Natural killer cell (primary cell): ENCODE results near the gene NFKBIA. TPM values are rescaled to one million over a fixed set of nuclear protein-coding genes. Genes with fewer than 3 reads are reported as not detected.
"Not testable (repeated sequence)": the region's sequence is repeated elsewhere in the genome, so short reads cannot be mapped to it uniquely, and the experiment has no call there.

Experiments
- ATAC-seq, 3 donors: fragments of 150-1000 bp in 2 of 3; fragments of 200-7000 bp in 1 of 3; cut with Tn5 transposase; 1 replicate in 1 of 3; 2 replicates in 2 of 3; pipeline ENCODE4 v1.10.0; 2021; ENCODE audit warnings: mild to moderate bottlenecking in 2 of 3, moderate library complexity in 2 of 3
- DNase-seq, 2 donors: peaks; one replicate each; pipeline versions ENCODE4 v3.0.0 to v3.0.0-alpha.2; 2013 to 2021; ENCODE audit warnings: mixed read lengths in 1 of 2
- H3K27ac ChIP-seq: one replicate; pipeline ENCODE4 v1.5.1; 2013; ENCODE audit warnings: mild to moderate bottlenecking, low read length
- H3K27me3 ChIP-seq: one replicate; pipeline ENCODE4 v1.6.1; 2013; ENCODE audit warnings: low read length; ENCODE audit not compliant: control insufficient read depth, insufficient read depth
- H3K36me3 ChIP-seq: one replicate; pipeline ENCODE4 v1.6.1; 2013; ENCODE audit warnings: low read length; ENCODE audit not compliant: control insufficient read depth, insufficient read depth
- H3K4me1 ChIP-seq: one replicate; pipeline ENCODE4 v1.6.1; 2013; ENCODE audit warnings: low read length; ENCODE audit not compliant: control insufficient read depth, insufficient read depth
- H3K4me3 ChIP-seq: one replicate; pipeline ENCODE4 v1.5.1; 2013; ENCODE audit warnings: low read length
- H3K9me3 ChIP-seq: one replicate; pipeline ENCODE4 v1.6.1; 2013; ENCODE audit warnings: low read length; ENCODE audit not compliant: control insufficient read depth, insufficient read depth
- H3K27ac Mint-ChIP-seq, 2 donors: one replicate each; pipeline ENCODE4 v1.8.0; 2022; ENCODE audit warnings: mild to moderate bottlenecking in 2 of 2, mixed read lengths in 2 of 2, moderate library complexity in 1 of 2
- H3K27me3 Mint-ChIP-seq, 2 donors: one replicate each; pipeline ENCODE4 v1.8.0; 2022; ENCODE audit warnings: low read depth in 2 of 2, mixed read lengths in 2 of 2
- H3K36me3 Mint-ChIP-seq: one replicate; pipeline ENCODE4 v1.8.0; 2022; ENCODE audit warnings: mixed read lengths
- H3K4me1 Mint-ChIP-seq, 2 donors: one replicate each; pipeline ENCODE4 v1.8.0; 2022; ENCODE audit warnings: mixed read lengths in 2 of 2
- H3K4me3 Mint-ChIP-seq: one replicate; pipeline ENCODE4 v1.8.0; 2022; ENCODE audit warnings: mild to moderate bottlenecking, moderate library complexity, mixed read lengths
- H3K9me3 Mint-ChIP-seq, 2 donors: one replicate each; pipeline ENCODE4 v1.8.0; 2022; ENCODE audit warnings: mixed read lengths in 2 of 2
- WGBS: methylation state at CpG from one replicate; pipeline ENCODE4 v1.1.7; 2013; ENCODE audit warnings: missing lambda C conversion rate; ENCODE audit not compliant: insufficient coverage; 5-methylcytosine and 5-hydroxymethylcytosine counted together
- intact Hi-C: fragments of 100-400 bp; cut with micrococcal nuclease; formaldehyde crosslinking; loops from one replicate; pipeline ENCODE4 v1.14.2; 2022
- total RNA-seq, 4 donors: library from RNA; stranded (reverse); fragments of 120-200 nt in 1 of 4; gene quantifications; one replicate each; pipeline versions ENCODE4 v1.2.3 to v1.2.4, GENCODE V29; 2013 to 2022
- TF ChIP-seq, protein P1 (sequence below): fragments of 200-600 bp; IDR thresholded peaks from one replicate; pipeline ENCODE4 v1.8.0; 2022; ENCODE audit warnings: antibody characterized with exemption

The NFKBIA gene
- total RNA-seq, 3 donors from 2014 or later (not counting 1 experiment from before 2014, with no cell fraction given): 2,039 to 3,339 (median 2,499) TPM

DNA sequence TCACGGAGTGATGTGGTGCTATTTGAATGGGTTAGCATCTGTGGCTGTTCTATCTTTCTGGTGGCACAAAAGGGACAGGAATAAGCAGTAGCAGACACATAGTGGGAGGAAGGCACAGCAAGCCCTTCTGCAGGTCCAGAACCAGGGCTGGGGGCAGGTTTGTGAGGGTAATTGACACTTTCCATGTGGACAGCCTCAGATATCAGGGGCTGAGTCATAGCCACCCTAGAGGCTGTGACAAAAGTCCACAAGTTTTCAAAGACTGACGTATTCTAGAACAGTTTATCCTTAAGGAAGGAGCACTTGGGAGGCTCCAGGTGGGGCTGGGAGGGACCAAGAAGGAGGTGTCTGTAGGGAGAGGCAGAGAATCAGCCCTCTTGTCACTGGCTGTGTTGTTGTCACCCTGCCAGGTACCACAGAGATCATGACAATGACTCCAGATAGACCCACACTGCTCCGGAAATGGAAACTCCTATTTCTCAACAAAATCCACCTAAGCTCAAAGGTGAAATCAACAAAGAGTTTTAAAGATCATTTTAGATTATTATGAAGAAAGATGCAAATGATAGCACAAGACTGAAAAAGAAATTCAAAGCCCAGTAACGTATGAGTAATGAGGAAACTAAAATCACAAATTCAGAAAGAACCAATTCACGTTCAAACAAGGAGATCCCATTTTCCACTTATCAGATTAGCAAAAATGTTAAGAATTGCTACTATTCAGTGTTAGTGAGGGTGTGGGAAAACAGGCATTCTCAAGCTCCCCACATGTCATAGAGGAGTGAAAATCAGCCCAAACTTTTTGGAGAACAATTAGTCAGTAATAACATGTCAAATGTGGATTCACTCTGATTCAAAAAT is 48.3 kb downstream of the NFKBIA start:
- DNase-seq (no peak), ATAC-seq (no peak)
- H3K27ac Mint-ChIP-seq: no peak overlapping the region

DNA sequence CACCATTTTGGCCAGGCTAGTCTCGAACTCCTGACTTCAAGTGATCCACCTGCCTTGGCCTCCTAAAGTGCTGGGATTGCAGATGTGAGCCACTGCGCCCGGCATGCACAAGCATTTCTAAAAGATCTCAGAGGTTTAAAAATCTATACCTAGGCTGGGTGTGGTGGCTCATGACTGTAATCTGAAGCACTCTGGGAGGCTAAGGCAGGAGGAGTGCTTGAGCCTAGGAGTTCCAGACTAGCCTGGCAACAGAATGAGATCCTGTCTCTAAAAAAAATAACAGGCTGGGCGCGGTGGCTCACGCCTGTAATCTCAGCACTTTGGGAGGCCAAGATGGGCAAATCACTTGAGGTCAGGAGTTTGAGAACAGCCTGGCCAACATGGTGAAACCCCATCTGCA is 49.3 kb downstream of the NFKBIA start:
- H3K36me3 Mint-ChIP-seq, H3K9me3 Mint-ChIP-seq, H3K9me3 ChIP-seq, H3K4me3 Mint-ChIP-seq, H3K4me3 ChIP-seq, H3K27me3 Mint-ChIP-seq, intact Hi-C loops, H3K27me3 ChIP-seq, H3K36me3 ChIP-seq, H3K27ac Mint-ChIP-seq, H3K27ac ChIP-seq, DNase-seq, ATAC-seq: not testable (repeated sequence)
- H3K4me1 ChIP-seq: peaks cover 21% of the 10 kb centered on the region
- 97% methylated on average over 6 of the region's 6 CpGs for WGBS
- H3K4me1 Mint-ChIP-seq: peaks cover 16 to 19% of the 10 kb centered on the region in 2 donors

More for the DNA sequence above, 48.3 kb downstream of the NFKBIA start:
- Mint-ChIP-seq H3K4me3 (no peak overlapping the region), H3K36me3 (no peaks in the 10 kb centered on the region), H3K9me3 (no peaks in the 10 kb centered on the region), H3K4me1 (peaks cover 16 to 19% of the 10 kb centered on the region in 2 donors), H3K27me3 (no peaks in the 10 kb centered on the region)
- H3K27me3 ChIP-seq: no peaks in the 10 kb centered on the region
- H3K36me3 ChIP-seq: no peaks in the 10 kb centered on the region
- H3K4me1 ChIP-seq: peaks cover 21% of the 10 kb centered on the region
- intact Hi-C loops: no loop called here
- WGBS: 85% methylated on average over 4 of the region's 5 CpGs
- H3K4me3 ChIP-seq: no peak overlapping the region
- no peaks in the 10 kb centered on the region for H3K9me3 ChIP-seq
- H3K27ac ChIP-seq: no peak overlapping the region
- TF ChIP-seq, protein P1, sequence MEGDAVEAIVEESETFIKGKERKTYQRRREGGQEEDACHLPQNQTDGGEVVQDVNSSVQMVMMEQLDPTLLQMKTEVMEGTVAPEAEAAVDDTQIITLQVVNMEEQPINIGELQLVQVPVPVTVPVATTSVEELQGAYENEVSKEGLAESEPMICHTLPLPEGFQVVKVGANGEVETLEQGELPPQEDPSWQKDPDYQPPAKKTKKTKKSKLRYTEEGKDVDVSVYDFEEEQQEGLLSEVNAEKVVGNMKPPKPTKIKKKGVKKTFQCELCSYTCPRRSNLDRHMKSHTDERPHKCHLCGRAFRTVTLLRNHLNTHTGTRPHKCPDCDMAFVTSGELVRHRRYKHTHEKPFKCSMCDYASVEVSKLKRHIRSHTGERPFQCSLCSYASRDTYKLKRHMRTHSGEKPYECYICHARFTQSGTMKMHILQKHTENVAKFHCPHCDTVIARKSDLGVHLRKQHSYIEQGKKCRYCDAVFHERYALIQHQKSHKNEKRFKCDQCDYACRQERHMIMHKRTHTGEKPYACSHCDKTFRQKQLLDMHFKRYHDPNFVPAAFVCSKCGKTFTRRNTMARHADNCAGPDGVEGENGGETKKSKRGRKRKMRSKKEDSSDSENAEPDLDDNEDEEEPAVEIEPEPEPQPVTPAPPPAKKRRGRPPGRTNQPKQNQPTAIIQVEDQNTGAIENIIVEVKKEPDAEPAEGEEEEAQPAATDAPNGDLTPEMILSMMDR: no peak

DNA sequence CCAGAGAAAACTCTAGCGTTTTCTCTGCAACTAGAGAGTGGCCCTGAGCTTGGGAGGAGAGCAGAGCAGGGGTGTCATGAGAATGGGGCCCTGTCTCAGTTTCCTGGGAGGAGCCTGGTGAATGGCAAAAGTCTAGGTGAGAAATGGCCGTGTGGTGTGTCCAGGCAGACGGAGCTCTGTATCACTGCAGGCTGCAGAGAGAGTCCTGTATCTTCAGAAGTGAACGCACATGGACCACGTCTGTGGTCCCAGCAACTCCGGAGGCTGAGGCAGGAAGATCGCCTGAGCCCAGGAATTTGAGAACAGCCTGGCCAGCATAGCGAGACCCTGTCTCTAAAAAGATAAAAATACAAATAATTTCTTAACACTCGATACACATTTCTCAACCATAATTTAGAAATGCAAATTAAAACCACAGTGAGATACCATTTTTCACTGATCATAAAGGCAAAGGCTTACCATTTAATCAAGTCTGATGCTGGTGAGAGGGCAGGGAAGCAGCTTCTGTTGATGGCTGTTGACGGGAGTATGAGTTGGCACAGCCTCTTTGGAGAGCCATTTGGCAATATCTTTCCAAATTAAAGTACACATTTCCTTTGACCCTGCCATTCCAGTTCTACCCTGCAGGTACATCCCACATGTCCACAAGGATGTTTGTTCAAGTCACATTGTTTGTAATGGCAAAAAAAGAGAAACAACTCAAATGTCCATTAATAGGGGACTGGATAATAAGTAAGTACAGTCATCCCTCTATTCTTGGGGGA is 51.0 kb downstream of the NFKBIA start:
- H3K36me3 Mint-ChIP-seq: no peaks in the 10 kb centered on the region
- Histone ChIP-seq H3K36me3 (no peaks in the 10 kb centered on the region), H3K9me3 (no peaks in the 10 kb centered on the region), H3K4me1 (peaks cover 21% of the 10 kb centered on the region), H3K27me3 (no peaks in the 10 kb centered on the region), H3K4me3 (no peak overlapping the region), H3K27ac (no peak overlapping the region)
- ATAC-seq (no peak), DNase-seq (no peak)
- no peaks in the 10 kb centered on the region for H3K9me3 Mint-ChIP-seq
- H3K27me3 Mint-ChIP-seq: no peaks in the 10 kb centered on the region
- TF ChIP-seq, protein P1: no peak
- H3K4me3 Mint-ChIP-seq: no peak overlapping the region
- peaks cover 16 to 24% of the 10 kb centered on the region in 2 donors for H3K4me1 Mint-ChIP-seq
- intact Hi-C loops: no loop called here
- WGBS: 67% methylated on average over 10 of the region's 10 CpGs
- peak overlapping the region in 1 of 2 donors; percentile 3 for H3K27ac Mint-ChIP-seq
